K562 (cell line): ENCODE results near the gene MADCAM1. TPM values are rescaled to one million over a fixed set of nuclear protein-coding genes. Genes with fewer than 3 reads are reported as not detected.

Source experiments
- CEBPZ ChIP-seq: fragments of 150-350 bp; IDR thresholded peaks from 2 replicates; pipeline ENCODE4 v1.6.1; 2014; ENCODE audit warnings: low read depth, mild to moderate bottlenecking, low read length, borderline replicate concordance
- FIP1L1 ChIP-seq: fragments of 200-400 bp; formaldehyde crosslinking; IDR thresholded peaks from 2 replicates; pipeline ENCODE4 v1.6.1; 2018; ENCODE audit warnings: mild to moderate bottlenecking, low read depth, low read length; ENCODE audit not compliant: poor library complexity, severe bottlenecking
- GATAD2B ChIP-seq: fragments of 450-650 bp; IDR thresholded peaks from 2 replicates; pipeline ENCODE4 v1.6.1; 2017; ENCODE audit warnings: mild to moderate bottlenecking, borderline replicate concordance
- GTF2B ChIP-seq: IDR thresholded peaks from 2 replicates; pipeline ENCODE4 v1.6.1; 2011; ENCODE audit not compliant: insufficient read length; ENCODE audit errors: extremely low read depth
- HMGN3 ChIP-seq: IDR thresholded peaks from 2 replicates; pipeline ENCODE4 v1.6.1; 2011; ENCODE audit warnings: borderline replicate concordance, low read depth, mild to moderate bottlenecking, mixed read lengths, low read length; ENCODE audit not compliant: insufficient read length; ENCODE audit errors: extremely low read depth
- IRF9 ChIP-seq: fragments of 450-650 bp; IDR thresholded peaks from 2 replicates; pipeline ENCODE4 v1.6.1; 2016; ENCODE audit warnings: missing biosample characterization, missing genetic modification characterization
- L3MBTL2 ChIP-seq: fragments of 450-650 bp; IDR thresholded peaks from 2 replicates; pipeline ENCODE4 v1.6.1; 2016; ENCODE audit warnings: mild to moderate bottlenecking, moderate library complexity
- MYC ChIP-seq, 2 experiments: fragments of 250-450 bp in 1 of 2; sonication (Bioruptor Pico) in 1 of 2; IDR thresholded peaks; 2 replicates each; pipeline versions ENCODE4 v1.5.1 to v1.6.1; 2012 to 2021; ENCODE audit warnings: low read depth in 2 of 2, borderline replicate concordance in 1 of 2, improper control_type of control experiment in 1 of 2, low read length in 1 of 2, mild to moderate bottlenecking in 1 of 2, moderate library complexity in 1 of 2
- SAP30 ChIP-seq: fragments of 200-600 bp; sonication (generic); IDR thresholded peaks from 2 replicates; pipeline ENCODE4 v1.6.1; 2012; ENCODE audit warnings: borderline replicate concordance, low read depth, mild to moderate bottlenecking, moderate library complexity, low read length, control low read depth, inconsistent platforms; ENCODE audit not compliant: insufficient read depth, poor library complexity, severe bottlenecking
- TGIF2 ChIP-seq: sonication (generic); formaldehyde crosslinking; IDR thresholded peaks from 2 replicates; pipeline ENCODE4 v1.8.1; 2022; ENCODE audit warnings: mild to moderate bottlenecking, missing genetic modification reagents, moderate library complexity
- U2AF1 ChIP-seq: fragments of 200-400 bp; formaldehyde crosslinking; optimal IDR thresholded peaks from 2 replicates; pipeline ENCODE3; 2017; ENCODE audit warnings: mild to moderate bottlenecking, low read depth, low read length, moderate library complexity
- ZNF347 ChIP-seq: fragments of 450-650 bp; formaldehyde crosslinking; IDR thresholded peaks from 2 replicates; pipeline ENCODE4 v1.4.0; 2020; ENCODE audit warnings: low read depth, mild to moderate bottlenecking, moderate library complexity
- ZNF512 ChIP-seq: IDR thresholded peaks from 2 replicates; pipeline ENCODE4 v1.6.1; 2016; ENCODE audit warnings: missing genetic modification characterization, missing compliant biosample characterization
- ZNF655 ChIP-seq: fragments of 250-450 bp; sonication (Bioruptor Pico); IDR thresholded peaks from 2 replicates; pipeline ENCODE4 v1.5.0; 2021
- polyA plus RNA-seq, 8 experiments: library from polyadenylated mRNA; depleted of rRNA in 4 of 8; stranded (reverse) in 5 of 8; unstranded in 3 of 8; fragments of >200 nt; fragmentation: Nextera tagmentation in 2 of 8; fragmentation: Illumina TruSeq in 1 of 8; extraction: Ambion mirVana in 2 of 8; extraction: Trizol in 1 of 8; gene quantifications; 2 replicates each; pipeline versions ENCODE4 v1.2.1 to v1.2.3, GENCODE V29; 2011 to 2014; ENCODE audit warnings: inconsistent platforms in 1 of 8, missing spikeins in 1 of 8
- total RNA-seq, 7 experiments: library from RNA; depleted of rRNA in 6 of 7; stranded (reverse); fragments of >200 nt in 6 of 7; fragmentation: Illumina TruSeq in 2 of 7; extraction: Trizol in 2 of 7; gene quantifications; 2 replicates each; pipeline versions ENCODE4 v1.2.1 to v1.2.3, GENCODE V29; 2011 to 2021; ENCODE audit warnings: low replicate concordance in 1 of 7

MADCAM1 gene
- total and polyA plus RNA-seq, 9 of the 15 experiments (the other 6 are each of a cell fraction or from before 2014, with no cell fraction given), result 0.09 to 0.36 (median 0.09) TPM; not detected in 6

- TF ChIP-seq GATAD2B (no peak), ZNF655 (no peak), CEBPZ (no peak), TGIF2 (CRISPR knock-in tag) (peak; percentile 79), ZNF347 (CRISPR knock-in tag) (no peak), SAP30 (peak; percentile 96), MYC (IDR thresholded peaks at IDR 0.05; ENCODE audit: low read depth, low read length) (0 out of 2 replicates have a peak, but pooled peaks have one; percentile 1), MYC (CRISPR knock-in tag; IDR thresholded peaks at IDR 0.05; ENCODE audit: borderline replicate concordance, low read depth) (no peak), FIP1L1 (peak; percentile 33), IRF9 (tag) (no peak), L3MBTL2 (no peak), HMGN3 (no peak), GTF2B (no peak), ZNF512 (no peak), U2AF1 (peak; percentile 75)
Measured at GRCh38 chr19:507286-508203, 11.3 kb downstream of the MADCAM1 start, which contains the start of gene TPGS1 (continued).
